ENCODE results near the gene HARBI1. TPM values are rescaled to one million over a fixed set of nuclear protein-coding genes. Genes with fewer than 3 reads are reported as not detected.

Gene HARBI1
- total and polyA plus RNA-seq, 9 of the 15 experiments (the other 6 are each of a cell fraction or from before 2014, with no cell fraction given) = 3.5 to 8.4 (median 5.5) TPM

DNA sequence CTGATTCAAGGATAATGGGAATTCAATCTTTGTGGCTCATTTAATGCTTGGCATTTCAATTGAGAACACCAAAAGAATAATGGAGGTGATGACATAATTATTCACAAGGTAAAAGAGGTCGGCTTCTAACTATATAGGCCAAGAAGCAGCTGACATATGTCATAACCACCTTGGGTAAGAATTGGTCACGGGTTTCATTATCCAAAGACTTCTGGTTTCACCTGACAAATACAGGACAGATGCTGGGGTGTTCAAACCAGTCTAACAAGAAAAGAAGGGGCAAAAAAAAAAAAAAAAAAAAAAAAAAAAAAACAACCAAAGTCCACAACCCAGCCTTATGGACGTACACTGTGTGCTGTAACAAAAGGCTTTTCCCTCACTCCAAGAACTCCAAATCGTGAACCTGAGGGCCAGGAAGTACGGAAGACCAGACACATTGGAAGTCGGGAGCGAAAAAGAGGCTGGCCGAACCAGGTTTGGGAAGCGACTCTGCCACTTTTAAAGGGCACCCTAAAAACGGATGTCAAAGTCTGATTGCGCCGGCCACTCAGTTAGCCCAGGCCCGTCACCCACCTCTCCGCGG, 385 bp downstream of the HARBI1 start (continued):
- TF ChIP-seq, protein P1, sequence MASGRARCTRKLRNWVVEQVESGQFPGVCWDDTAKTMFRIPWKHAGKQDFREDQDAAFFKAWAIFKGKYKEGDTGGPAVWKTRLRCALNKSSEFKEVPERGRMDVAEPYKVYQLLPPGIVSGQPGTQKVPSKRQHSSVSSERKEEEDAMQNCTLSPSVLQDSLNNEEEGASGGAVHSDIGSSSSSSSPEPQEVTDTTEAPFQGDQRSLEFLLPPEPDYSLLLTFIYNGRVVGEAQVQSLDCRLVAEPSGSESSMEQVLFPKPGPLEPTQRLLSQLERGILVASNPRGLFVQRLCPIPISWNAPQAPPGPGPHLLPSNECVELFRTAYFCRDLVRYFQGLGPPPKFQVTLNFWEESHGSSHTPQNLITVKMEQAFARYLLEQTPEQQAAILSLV (tag; IDR thresholded peaks at IDR 0.05) = no peak
- TF ChIP-seq AFF1 (IDR thresholded peaks at IDR 0.05; ENCODE audit: low read depth in 1 of 2, partially characterized antibody in 2 of 2) (peak in 1 of 2 experiments; percentile 61), CBFA2T3 (IDR thresholded peaks at IDR 0.05) (no peak), KHSRP (IDR thresholded peaks at IDR 0.05) (no peak), ZNF655 (CRISPR knock-in tag; IDR thresholded peaks at IDR 0.05) (no peak), ZNF384 (IDR thresholded peaks at IDR 0.05; ENCODE audit: low read depth, low read length) (peak; percentile 23), ZZZ3 (IDR thresholded peaks at IDR 0.05) (0 out of 2 replicates have a peak, but pooled peaks have one; percentile 28), LARP7 (IDR thresholded peaks at IDR 0.05) (0 out of 2 replicates have a peak, but pooled peaks have one; percentile 13), DPF2 (IDR thresholded peaks at IDR 0.05) (peak; percentile 49; the same call in 1 of the 2 replicates), SMARCA4 (IDR thresholded peaks at IDR 0.05) (0 out of 2 replicates have a peak, but pooled peaks have one; percentile 30), TGIF2 (CRISPR knock-in tag; IDR thresholded peaks at IDR 0.05) (peak; percentile 36; the same call in 1 of the 2 replicates), NFIX (CRISPR knock-in tag; IDR thresholded peaks at IDR 0.05; ENCODE audit: low read depth) (no peak), SMARCA5 (IDR thresholded peaks at IDR 0.05) (0 out of 2 replicates have a peak, but pooled peaks have one; percentile 12), SMAD4 (CRISPR knock-in tag; conservative IDR thresholded peaks at IDR 0.05) (peak; percentile 49; the same call in 1 of the 2 replicates), ARID3A (IDR thresholded peaks at IDR 0.05; ENCODE audit: borderline replicate concordance, low read depth, low read length) (no peak), ESRRA (IDR thresholded peaks at IDR 0.05; ENCODE audit: borderline replicate concordance, low read depth) (no peak)
- TF ChIP-seq, protein P2, sequence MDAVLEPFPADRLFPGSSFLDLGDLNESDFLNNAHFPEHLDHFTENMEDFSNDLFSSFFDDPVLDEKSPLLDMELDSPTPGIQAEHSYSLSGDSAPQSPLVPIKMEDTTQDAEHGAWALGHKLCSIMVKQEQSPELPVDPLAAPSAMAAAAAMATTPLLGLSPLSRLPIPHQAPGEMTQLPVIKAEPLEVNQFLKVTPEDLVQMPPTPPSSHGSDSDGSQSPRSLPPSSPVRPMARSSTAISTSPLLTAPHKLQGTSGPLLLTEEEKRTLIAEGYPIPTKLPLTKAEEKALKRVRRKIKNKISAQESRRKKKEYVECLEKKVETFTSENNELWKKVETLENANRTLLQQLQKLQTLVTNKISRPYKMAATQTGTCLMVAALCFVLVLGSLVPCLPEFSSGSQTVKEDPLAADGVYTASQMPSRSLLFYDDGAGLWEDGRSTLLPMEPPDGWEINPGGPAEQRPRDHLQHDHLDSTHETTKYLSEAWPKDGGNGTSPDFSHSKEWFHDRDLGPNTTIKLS (IDR thresholded peaks at IDR 0.05; ENCODE audit: borderline replicate concordance, low read depth) = no peak

All from K562 (cell line).